ENCODE measurements around the gene MEIS2.

Gene MEIS2

GRCh38 chr15:36883713-36884517 is 216.4 kb downstream of the MEIS2 start:
- TF ChIP-seq, protein P1, sequence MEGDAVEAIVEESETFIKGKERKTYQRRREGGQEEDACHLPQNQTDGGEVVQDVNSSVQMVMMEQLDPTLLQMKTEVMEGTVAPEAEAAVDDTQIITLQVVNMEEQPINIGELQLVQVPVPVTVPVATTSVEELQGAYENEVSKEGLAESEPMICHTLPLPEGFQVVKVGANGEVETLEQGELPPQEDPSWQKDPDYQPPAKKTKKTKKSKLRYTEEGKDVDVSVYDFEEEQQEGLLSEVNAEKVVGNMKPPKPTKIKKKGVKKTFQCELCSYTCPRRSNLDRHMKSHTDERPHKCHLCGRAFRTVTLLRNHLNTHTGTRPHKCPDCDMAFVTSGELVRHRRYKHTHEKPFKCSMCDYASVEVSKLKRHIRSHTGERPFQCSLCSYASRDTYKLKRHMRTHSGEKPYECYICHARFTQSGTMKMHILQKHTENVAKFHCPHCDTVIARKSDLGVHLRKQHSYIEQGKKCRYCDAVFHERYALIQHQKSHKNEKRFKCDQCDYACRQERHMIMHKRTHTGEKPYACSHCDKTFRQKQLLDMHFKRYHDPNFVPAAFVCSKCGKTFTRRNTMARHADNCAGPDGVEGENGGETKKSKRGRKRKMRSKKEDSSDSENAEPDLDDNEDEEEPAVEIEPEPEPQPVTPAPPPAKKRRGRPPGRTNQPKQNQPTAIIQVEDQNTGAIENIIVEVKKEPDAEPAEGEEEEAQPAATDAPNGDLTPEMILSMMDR (IDR thresholded peaks at IDR 0.05; ENCODE audit: low read depth, low read length, missing control alignments) = peak; percentile 85
- DNase-seq (ENCODE audit: low read depth) = peak; percentile 35
- no peak overlapping the region for H3K4me3 ChIP-seq (ENCODE audit: low read depth, low read length)

DNA sequence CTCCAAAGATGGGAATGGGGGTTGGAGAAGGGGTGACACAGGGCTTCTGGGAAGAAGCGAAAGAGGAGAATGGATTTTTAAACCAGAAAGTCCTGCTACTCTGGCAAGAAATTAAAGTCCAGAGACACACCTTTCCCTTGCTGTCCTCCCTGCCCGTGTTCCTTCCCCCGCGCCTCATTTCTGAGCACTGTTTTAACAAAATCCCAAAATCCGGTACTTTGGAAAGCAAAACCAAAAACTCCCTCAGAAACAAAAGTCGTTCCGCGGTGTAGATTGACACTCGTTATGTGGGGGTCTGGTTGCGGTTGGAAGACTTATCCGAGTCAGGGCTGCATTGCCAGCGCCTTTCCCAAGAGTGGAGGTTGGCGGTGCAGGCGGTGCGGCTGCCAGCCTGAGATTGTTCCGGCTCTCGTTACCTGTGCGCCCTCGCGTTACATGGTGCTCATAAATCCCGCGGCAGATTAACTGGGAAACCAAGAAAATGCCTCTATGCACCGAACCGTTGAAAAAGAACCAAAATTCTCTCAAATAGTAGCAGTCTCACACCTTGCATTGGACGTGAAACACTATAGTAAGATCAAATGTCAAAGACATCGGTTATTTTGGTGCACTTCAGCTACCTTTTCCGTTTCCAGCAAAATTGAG is 217.7 kb downstream of the MEIS2 start:
- TF ChIP-seq, protein P1 (IDR thresholded peaks at IDR 0.05; ENCODE audit: low read depth, low read length, missing control alignments) = no peak
- DNase-seq (ENCODE audit: low read depth) = no peak
- H3K4me3 ChIP-seq (ENCODE audit: low read depth, low read length) = no peak overlapping the region

DNA sequence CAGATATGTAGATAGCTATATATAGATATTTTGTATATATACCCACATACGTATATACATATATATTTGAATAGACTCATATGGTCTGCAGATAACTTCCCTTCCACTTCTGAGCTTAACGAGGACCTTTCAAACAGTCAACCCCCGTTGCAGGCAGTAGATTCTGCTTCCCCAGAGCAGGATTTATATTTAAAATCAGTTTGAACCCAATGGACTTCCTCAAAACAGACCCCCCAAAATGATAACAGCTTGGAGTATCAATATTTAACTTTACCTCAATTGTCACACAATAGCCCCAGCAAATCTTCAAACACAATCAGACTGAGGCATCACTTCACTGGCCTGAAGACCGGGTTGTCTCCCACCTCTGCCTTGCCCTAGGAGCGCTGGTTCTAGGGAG is 218.3 kb downstream of the MEIS2 start:
- TF ChIP-seq, protein P1 (IDR thresholded peaks at IDR 0.05; ENCODE audit: low read depth, low read length, missing control alignments) = no peak
- no peak overlapping the region for H3K4me3 ChIP-seq (ENCODE audit: low read depth, low read length)
- no peak for DNase-seq (ENCODE audit: low read depth)

DNA sequence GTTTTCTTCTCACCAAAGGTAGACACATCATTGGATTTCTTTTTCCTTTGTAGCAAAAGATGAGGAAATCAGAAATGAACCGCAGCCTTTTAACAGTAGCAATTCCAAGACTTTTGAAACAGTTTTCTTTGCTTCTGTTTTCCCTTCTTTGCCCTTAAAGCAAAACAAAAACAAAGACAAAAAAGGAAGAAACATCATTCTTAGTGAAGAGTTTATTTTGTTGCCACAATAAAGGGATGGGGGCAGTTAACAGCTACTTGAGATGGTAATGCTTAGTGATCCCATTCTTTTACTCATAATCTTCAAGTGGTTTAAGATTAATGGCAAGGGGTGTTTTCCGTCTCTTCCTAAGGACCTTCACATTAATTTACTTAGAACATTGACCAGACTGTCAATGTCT is 218.8 kb downstream of the MEIS2 start:
- TF ChIP-seq, protein P1 (IDR thresholded peaks at IDR 0.05; ENCODE audit: low read depth, low read length, missing control alignments) = no peak

GRCh38 chr15:36880913-36881460 is 219.4 kb downstream of the MEIS2 start:
- no peak overlapping the region for H3K4me3 ChIP-seq (ENCODE audit: low read depth, low read length)
- TF ChIP-seq, protein P1 (IDR thresholded peaks at IDR 0.05; ENCODE audit: low read depth, low read length, missing control alignments) = no peak
- DNase-seq (ENCODE audit: low read depth) = no peak

More for the DNA sequence above, 218.8 kb downstream of the MEIS2 start:
- H3K4me3 ChIP-seq (ENCODE audit: low read depth, low read length) = no peak overlapping the region
- no peak for DNase-seq (ENCODE audit: low read depth)

DNA sequence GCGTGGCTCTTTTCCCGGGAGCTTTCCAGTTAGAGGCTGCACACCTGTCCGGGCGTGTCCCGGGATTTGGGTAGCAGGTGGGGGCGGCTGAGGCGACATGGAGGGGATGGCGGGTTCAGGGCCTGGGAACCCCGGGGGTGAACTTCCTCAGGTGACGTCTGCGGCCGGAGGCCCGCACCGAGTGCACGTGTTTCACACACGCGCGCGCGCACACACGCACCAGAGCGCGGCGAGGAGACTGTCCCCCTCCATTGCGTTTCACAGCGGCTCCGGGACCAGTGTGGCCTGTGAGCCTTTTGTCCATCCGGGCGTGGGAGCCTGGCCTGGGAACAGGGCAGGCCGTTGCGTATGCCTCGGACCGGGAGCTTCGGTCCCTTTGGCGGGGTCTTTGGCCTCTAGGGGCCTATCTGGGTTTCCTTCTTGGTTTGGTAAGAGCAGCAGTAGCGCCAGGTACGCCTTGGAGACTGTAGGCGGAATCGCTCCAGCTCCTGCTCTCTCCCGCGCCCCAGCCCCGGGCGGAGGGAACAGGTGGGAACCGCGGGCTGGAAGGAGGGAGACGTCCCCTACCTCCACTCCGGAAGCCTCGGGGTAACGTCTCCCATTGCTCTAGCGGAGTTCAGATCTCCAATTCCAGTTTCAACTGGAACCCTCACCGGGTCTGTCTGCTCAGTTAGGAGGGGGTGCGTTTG is 220.0 kb downstream of the MEIS2 start:
- no peak overlapping the region for H3K4me3 ChIP-seq (ENCODE audit: low read depth, low read length)
- TF ChIP-seq, protein P1 (IDR thresholded peaks at IDR 0.05; ENCODE audit: low read depth, low read length, missing control alignments) = no peak
- DNase-seq (ENCODE audit: low read depth) = no peak
